C1 segment of cervical spinal cord (tissue), 14 donors: Measurements from ENCODE around the gene UPF1.
A peak's percentile ranks its signal among the peaks of the same experiment; 100 is the strongest.
"Not testable (repeated sequence)": the region's sequence is repeated elsewhere in the genome, so short reads cannot be mapped to it uniquely, and the experiment has no call there.

Experiments
- DNase-seq, 14 donors: peaks; one replicate each; lab custom pipeline; 2025; lab: John Stamatoyannopoulos, UW

The UPF1 gene

DNA sequence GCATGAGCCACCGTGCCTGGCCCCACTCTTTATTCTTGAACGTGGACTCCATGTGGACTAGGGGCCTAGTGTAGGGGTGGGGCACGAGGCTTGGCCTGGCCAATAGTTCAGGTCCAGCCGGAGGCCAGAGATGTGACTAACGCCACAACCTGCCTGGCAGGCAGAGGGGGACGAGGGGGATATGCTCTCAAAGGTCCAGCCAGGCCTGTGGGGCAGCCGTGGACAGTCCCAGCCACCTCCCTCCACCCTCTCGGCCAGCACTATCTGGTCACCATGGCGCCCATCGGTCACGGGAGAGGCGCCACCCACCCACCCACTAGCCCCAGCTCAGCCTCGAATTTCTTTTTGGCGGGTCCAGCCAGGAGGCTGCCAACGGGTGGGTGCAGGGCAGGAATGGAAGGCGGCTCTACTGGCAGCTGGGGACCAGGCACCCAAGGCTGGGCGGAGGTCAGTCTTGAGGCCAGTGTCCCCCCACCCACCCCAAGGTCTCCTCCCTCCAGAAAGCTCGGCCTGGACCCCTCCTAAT lies 66.4 kb downstream of the UPF1 start:
- peak in 4 of 14 donors; percentile 5 to 29 (median 22) for DNase-seq

DNA sequence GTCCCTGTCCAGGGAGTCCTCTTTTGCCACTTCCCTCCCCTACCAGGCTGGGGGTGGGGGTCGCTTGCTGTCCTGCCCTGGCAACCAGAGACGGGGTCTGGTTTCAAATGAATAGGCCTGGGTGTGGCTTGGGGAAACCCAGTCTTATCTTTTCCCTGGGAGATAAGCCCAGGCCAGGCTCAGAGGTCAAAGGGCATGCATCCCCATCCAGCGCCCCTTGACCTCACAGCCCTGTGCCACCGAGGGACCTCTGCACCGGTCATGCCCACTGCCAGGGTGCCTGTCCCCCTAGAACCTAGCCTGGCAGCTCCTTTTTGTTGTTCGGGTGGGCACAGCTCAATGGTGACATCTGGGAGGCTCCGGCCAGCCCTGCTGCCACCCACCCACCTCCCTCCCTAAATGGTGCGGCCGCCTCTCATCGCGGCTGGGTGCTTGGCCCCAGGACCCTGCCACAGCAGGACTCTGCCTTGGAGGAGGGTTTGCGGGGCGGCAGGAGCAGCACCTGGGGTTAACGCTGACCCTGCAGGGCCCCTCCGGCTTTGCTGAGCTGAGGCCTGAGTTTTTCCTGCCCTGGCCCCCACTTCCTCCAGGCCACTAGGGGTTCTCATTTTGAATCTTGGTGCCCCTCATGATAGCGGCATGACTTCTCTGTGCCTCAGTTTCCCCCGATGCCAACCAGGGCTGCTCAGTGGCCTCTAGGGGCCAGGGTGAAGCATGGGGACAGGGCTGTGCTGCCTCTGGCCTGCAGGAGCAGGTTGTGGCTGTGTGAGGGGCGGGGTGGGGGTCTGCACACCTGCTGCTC lies 67.0 kb downstream of the UPF1 start:
- no peak for DNase-seq

DNA sequence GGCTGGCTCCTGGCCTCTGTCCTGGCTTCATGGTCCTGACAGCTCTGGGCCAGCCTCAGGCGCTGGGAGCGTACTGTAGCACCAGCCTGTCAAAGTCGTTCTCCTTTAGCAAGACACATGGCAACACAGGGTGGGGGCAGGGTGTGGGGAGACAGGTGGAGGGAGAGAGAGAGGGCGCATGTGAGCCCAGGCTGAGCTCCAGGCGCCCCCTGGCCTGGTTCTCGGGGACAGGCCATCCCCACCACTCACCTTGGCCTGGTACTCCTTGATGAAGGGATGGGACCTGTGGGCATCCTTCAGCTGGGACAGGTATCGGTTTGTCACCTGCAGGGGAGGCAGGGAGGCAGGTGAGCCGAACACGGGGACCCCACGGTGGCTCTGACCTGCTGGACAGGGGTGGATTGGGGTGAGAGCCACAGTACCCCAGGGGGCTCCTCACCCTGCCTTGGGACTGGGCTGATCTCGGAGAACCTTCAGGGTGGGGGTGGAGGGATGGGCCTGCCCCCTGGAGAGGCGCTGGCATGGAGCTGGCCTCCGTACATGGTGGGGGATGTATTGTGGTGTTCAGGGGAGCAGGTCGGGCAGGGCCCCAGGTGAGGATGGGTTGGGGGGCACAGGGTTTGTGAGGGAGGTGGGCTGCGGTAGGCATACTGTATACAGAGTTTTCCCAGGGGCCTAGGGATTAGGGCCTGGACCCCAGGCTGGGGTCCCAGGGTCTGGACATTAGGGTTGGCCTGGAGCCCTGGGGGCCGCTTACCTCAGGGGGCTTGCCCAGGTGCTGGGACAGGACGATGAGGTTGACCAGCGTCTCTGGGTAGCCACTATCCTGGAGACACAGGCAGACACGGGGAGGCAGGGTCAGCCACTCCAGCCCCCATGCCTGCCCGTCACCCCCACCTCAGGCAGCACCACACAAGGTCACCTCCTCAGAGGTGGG lies 68.1 kb downstream of the UPF1 start:
- no peak for DNase-seq

DNA sequence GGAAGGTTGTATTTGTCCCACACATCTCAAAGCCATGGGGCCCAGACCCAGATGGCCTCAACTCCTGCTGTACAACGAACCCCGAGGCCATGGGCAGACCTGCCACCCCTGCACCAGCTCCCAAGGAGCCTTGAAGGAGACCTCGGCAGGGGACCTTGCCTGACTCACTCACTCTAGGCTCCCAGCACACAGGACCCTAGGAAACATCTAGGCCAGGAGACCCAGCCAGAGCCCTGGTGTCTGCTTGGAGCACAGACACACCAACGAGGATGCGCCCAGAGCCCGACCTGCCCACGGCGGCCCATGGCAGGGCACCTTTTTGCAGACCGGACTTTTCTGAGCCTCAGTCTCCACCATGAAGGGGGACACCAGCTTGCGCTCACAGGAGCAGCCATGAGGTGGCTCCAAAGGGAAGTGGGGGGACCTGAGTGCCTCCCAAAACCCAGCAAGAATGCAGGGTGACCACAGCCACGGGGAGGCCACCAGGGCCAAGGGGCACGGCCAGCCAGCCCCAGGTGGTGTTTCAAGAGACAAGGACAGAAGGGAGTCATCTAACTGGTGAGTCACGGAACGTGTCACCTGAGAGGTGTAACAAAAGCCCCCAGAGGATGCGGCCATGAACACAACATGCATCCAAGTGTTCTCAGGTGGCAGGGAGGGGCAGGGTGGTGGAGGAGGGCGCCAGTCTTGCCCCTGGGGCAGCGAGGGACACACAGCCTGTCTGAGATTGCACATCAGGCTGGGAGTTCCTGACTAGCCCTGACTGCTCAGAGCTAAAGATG lies 69.1 kb downstream of the UPF1 start:
- DNase-seq, result no peak

DNA sequence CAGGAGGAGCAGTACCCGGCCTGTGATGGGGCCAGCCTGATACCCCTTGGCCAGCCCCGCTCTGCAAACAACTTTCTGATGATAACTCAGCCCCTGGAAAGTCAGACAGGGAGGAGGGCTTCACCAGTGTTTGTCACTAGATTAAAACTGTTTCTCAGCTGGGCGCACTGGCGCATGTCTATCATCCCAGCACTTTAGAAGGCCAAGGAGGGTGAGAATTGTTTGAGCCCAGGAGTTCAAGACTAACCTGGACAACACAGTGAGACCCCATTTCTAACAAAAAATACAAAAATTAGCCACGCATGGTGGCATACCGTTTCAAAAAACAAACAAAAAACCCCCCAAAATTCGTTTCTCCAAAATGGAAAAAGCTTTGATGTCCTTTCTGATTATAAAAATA lies 69.7 kb downstream of the UPF1 start:
- DNase-seq, result no peak

DNA sequence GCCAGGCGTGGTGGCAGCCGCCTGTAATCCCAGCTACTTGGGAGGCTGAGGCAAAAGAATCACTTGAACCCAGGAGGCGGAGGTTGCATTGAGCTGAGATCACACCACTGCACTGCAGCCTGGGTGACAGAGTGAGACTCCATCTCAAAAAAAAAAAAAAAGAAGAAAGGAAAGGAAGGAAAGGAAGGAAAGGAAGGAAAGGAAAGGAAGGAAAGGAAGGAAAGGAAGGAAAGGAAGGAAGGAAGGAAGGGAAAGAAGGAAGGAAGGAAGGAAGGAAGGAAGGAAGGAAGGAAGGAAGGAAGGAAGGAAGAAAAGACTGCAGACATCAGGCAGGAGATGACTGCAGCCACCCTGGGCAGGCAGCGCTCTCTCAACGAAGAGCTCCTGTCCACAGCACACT lies 70.8 kb downstream of the UPF1 start:
- DNase-seq, result not testable (repeated sequence)

DNA sequence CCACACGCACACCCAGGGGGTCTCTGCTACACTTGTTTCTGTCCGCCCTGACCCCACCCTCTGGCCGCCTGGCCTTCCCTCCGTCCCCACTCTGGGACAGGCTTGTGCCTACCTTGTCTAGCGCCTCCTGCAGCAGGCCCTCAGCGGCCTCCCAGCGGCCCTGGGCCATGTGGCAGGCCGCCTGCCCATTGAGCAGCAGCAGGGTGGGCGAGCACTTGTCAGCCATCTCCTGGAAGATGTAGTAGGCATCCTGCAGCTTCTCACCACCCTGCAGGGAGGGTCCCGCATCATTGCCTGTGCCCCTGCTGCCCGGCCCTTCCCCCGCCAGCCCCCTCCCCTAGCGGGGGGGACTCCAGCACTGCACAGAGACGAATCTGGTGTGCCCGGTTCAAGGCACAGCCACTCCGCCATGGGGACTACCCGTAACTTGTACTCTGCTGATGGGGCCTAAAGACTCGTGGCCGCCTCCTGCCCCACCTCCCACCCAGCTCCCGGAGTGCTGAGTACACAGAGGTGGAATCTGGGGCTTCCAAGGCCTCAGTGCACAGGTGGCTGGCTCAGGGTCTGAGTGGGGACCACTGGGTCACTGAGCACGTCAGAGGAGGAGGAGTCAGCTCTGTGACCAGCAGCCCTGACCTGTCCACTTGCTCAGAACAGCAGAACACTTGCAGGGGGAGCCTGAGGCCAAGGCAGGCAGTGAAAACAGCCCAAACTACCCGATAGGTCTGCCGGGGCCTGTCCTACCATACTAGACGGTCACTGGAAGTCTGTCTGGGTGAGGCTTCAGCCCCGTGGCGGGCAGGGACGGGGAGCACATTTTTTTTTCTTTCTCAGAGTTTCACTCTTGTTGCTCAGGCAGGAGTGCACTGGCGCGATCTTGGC lies 71.6 kb downstream of the UPF1 start:
- no peak for DNase-seq

DNA sequence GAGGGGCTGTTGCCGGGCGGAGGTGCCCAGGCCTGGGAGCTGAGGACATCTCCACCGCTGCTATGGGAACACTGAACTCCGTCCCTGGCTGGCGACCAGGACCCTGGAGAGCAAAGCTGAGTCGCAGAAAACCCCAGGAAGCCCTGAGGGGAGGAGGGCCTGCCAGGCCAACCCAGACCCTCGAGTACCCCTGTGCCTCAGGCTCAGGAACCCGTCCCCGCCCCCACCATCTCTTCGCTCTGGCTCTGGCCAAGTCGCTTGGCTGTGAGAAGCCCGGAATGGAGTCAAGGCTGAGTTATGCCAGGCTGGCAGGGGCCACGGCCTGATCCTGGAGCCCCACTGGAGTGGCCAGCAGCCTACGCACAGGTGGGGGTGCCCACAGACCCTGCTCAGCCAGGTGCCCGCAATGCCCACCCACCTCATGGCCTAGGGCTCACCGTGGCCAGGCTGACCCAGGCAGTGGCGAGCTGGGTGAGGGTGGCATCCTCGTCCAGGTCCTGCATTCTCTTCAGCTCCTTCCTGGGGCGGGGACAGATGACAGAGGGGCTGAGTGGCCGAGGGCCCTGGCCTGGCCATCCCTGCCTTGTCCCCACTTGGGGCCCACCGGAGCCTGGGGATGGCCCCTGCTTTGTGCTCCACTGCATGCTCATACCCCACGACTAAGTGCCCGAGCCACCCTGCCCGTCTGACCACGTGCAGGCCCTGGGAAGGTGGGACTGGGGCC lies 72.7 kb downstream of the UPF1 start:
- DNase-seq, result peak in 11 of 14 donors; percentile 8 to 89 (median 58)

DNA sequence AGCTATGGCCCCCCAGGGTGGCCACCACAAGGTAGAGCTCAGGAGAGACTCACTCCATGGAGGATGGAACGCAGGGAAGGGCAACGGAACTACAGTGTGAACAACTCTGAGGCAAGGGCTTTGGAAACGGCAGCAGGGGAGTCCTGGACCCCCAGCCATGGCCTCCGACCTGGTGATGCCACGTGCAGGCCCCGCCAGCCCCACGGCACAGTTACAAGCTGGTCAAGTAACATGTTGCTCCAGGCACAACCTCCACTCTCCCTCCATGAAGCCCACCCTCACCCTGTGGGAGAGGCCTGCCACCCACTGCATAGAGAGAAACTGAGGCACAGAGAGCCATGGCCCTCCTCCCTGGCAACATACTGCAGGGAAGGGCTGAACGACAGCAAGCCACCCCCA lies 73.3 kb downstream of the UPF1 start:
- DNase-seq, result no peak

DNA sequence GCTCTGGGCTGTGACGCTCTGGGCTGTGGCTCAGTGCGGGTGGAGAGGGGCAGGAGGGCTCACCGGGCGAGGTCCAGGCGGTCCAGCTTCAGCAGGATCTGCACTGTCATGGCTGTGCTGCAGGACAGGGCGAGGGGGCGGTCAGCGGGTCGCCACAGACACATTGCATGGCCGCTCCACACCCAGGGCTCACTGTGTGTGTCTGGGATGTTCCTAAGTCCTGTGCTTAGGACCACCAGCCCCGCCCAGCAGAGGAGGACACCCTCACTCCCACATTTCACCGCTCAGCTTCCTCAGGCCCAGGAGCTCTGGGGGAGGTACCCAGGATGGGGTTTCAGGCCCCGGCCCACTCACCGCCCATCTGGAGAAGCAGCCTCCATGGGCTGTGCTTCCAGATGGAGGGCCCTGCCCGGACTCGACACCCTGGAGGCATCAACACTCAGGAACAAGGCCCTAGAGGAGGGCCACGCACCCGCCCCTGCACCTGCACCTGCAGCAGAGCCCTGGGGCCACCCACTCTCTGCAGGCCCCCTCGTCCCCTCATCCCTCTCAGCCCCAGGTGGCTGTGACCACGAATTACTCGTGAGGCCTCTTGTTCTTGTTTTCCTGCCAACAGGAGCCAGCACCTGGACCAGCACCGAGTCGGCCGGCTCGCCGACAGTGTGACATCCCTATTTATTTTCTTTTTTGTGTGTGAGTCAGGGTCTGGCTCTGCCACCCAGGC lies 73.9 kb downstream of the UPF1 start:
- DNase-seq, result peak in 3 of 14 donors; percentile 35 to 56 (median 45)

DNA sequence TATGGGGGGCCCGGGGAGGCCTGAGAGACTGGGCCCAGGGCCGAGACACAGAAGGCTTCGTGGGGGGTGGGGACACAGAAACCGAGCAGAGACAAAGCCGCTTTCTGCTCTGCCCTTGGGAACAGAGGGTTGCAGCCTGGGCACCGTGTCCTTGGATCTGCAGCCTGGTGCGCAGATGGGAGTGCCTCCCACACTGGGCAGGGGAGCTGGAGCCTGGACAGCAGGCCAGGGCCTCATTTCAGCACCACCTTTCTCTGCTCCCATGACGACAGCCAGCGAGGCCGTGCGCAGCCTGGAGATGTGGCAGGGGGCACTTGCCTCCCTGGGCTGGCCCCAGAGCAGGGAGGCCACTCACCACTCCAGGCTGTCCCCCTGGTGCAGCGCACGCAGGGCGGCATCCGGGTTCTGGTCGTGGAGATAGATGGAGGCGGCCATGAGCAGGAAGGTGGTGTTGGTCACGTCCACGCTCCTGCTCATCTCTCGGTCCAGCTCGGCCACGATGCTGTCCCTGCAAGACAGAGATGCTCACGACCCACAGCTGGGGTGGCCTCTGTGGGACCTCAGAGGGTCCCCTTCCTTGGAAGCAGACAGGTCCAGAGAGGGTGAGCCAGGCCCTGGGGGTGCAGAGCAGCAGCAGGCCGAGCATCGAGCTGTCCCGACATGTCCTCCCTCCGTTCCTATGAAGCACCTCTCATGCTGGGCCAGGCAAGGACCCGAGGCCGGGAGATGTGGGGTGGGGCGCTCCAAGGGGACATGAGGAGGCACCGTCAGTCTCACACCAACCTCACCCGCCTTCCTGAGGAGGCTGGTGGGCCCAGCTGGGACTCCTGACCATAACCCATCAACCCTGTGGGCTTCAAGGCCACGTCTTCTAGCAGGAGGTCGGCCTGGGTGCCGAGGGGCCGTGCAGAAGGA lies 75.1 kb downstream of the UPF1 start:
- peak in 13 of 14 donors; percentile 37 to 91 (median 76) for DNase-seq

DNA sequence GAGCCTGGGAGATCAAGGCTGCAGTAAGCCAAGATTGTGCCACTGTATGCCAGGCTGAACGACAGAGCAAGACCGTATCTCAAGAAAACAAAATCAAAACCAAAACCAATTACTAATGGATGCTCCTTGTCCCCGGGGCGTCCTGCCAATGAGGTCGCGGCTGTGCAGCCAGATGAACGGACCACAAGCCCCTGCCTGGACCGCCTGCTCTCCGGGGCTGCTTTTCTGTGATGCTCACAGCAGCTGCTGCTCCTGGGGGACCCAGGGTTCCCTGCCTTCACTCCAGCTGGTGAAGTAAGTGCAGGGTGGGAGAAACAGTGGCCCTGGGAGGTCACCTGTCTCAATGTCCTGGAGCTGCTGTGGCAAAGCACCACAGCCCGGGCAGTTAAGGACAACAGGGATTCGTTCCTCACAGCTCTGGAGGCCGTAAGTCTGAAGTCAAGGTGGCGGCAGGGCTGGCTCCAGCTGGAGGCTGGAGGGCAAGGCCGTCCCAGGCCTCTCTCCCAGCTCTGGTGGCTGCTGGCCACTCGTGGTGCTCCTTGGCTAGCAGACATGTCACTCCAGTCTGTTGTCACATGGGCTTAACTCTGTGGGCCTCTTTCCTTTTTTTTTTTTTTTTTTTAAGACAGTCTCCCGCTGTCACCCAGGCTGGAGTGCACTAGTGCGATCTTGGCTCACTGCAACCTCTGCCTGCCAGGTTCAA lies 77.3 kb downstream of the UPF1 start:
- DNase-seq, result peak in 9 of 14 donors; percentile 19 to 53 (median 29)

DNA sequence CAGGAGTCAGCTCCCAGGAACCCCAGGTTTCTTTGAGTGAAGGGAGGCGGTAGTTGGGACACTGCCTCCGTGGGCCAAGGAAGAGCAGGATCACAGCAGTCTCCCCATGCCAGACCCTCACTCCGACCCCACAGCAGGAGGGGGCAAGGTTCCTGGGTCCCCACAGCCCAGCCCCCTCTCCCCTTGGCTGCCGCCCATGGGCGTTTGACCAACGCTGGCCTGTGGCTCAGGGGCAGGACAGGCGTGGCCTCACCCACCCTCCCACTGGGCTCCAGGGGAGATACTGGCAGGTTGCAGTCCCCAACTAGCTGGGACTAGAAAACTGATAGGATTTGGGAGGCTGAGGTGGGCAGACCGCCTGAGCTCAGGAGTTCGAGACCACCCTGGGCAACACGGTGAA lies 78.3 kb downstream of the UPF1 start:
- no peak for DNase-seq

DNA sequence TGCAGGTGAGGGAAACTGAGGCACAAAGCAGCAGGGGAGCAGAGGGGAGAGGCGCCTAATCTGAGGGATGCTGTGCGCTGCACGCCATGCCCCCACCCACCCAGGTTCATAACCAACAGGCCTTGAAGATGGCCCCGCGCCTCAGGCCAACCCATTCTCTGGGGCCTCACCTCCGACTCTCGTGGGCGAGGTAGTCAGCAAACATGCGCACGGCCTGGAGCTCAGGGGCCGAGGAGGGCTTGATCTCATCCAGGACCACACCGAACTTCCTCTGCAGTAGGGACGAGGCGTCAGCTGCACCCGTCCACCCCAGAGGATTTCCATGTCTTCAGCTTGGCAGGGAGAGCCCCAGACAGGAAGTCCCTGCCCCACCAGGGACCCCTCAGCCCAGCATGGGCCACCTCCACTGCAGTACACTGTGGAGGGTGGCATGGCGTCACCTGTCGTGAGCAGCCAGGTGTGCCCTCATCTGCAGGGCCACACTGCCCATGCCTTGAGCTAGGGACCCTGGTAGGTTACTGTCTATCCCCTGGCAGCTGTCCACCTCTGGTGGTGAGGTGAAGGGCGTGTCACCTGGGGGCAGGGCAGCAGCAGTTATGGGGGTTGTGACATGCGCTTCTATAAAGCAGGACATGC lies 79.2 kb downstream of the UPF1 start:
- no peak for DNase-seq

DNA sequence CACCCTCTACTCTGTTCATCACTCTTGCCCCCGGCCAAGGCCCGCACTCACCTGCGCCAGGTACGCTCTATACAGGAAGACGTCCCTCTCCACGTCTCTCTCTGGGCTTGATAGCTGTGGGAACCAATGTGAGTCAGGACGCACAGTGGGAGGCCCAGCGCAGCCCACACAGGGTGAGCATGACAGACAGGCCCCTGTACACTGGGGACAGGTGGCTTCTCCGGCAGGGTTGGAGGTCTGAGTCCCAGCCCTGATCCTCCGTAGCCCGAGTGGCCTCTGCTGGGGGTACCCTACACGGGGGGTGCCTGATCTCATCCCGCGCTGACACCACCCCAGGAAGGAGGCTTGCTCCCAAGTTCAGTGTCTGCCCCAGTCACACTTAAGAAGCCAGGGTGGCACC lies 81.2 kb downstream of the UPF1 start:
- no peak for DNase-seq

DNA sequence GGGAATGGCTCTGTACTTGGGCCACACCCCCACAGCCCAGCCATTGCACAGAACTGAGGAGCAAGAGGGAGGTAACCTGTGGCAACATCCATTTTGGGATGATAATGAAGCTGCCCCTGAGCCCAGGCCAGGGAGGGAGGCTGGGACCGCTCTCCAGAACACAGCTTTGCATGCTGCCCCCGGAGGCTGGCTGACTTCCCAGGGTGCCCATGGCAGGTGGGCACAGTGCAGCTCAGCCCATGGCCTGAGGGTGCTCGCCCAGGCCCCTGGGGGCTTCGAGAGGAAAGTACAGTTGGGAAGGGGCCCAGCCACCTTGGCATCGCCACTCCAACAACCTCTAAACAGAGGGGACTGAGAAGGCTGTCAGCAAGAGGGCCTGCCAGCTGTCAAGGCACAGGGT lies 81.7 kb downstream of the UPF1 start:
- DNase-seq, result no peak

DNA sequence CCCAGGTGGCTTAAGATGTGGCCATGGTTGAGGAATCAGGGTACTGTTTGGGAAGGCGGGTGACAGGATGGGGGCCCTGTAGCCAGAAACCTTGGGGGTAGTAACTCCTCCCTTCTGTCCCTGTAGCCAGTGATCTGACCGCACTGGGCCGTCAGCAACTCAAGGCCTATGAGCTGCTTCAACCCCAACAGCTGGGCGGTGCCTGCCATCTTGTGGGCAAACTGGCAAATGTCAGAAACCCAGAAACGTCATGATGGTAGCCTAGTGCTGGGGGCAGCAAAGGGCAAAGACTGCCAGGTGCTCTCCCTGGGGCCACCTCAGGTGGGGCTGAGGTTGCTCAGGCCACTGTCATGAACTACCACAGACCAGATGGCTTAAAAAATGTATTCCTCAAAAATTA lies 83.9 kb downstream of the UPF1 start:
- peak in 11 of 14 donors; percentile 13 to 66 (median 46) for DNase-seq
